Hepatocyte (in vitro differentiated cells): ENCODE results near the gene COL2A1.

ENCODE experiments used
- EZH2 ChIP-seq: fragments of 200-600 bp; sonication (generic); IDR thresholded peaks from 2 replicates; pipeline ENCODE4 v1.6.1; 2016; ENCODE audit warnings: antibody characterized with exemption, mild to moderate bottlenecking, borderline replicate concordance
- TF ChIP-seq, protein P1 (sequence below): fragments of 200-600 bp; sonication (generic); IDR thresholded peaks from 2 replicates; pipeline ENCODE4 v1.5.1; 2016; ENCODE audit warnings: antibody characterized with exemption, mild to moderate bottlenecking; ENCODE audit not compliant: poor library complexity

DNA sequence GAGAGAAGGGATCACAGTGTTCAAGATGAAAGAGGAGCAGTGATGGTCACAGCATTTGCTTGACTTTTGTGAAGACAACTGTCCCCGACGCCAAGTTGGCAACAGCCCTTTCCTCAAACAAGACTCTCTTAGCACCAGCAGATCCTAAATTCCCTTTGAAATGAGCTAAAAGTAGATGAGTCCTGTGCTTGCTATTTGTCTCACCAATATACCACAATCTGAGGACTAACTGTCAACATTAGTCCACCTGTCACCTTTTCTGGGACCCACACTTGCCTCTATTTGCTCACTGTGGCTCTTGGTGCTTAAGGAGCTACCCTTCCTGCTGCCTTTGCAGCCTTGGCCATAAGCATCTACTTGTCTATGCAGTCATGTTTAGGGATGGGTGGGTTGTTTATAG, 47.4 kb upstream of the COL2A1 start:
- no peak for TF ChIP-seq EZH2
- TF ChIP-seq, protein P1, sequence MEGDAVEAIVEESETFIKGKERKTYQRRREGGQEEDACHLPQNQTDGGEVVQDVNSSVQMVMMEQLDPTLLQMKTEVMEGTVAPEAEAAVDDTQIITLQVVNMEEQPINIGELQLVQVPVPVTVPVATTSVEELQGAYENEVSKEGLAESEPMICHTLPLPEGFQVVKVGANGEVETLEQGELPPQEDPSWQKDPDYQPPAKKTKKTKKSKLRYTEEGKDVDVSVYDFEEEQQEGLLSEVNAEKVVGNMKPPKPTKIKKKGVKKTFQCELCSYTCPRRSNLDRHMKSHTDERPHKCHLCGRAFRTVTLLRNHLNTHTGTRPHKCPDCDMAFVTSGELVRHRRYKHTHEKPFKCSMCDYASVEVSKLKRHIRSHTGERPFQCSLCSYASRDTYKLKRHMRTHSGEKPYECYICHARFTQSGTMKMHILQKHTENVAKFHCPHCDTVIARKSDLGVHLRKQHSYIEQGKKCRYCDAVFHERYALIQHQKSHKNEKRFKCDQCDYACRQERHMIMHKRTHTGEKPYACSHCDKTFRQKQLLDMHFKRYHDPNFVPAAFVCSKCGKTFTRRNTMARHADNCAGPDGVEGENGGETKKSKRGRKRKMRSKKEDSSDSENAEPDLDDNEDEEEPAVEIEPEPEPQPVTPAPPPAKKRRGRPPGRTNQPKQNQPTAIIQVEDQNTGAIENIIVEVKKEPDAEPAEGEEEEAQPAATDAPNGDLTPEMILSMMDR: no peak
